HG03558 (cell line): ENCODE measurements around the gene SCYGR3.
"Not testable (repeated sequence)": the region's sequence is repeated elsewhere in the genome, so short reads cannot be mapped to it uniquely, and the experiment has no call there.

Experiments used
- ATAC-seq: cut with Tn5 transposase; IDR thresholded peaks from one replicate; pipeline ENCODE4 v1.9.1; 2021; ENCODE audit warnings: moderate number of reproducible peaks; ENCODE audit not compliant: unreplicated experiment; ENCODE audit errors: extremely low read depth

SCYGR3 gene

DNA sequence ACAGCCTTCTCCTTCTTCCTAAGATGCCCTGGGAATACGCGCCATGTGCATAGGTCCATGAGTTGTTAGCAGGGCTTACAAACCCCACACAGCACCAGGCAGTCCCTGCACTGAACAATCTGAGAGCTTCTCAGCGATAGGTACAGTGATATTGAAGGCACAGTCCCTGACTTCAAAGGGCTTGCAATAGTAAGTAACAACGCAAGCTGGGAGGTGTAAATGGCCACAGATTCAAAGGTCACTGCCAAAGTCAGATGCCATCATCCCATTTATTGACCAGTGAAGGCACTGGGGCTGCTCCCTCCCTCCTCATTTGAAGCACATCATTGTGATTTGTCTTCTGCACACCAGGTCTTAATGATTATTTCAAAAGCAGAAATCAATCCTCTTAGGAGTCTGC, 541 bp upstream of the SCYGR3 start:
- no peak for ATAC-seq

DNA sequence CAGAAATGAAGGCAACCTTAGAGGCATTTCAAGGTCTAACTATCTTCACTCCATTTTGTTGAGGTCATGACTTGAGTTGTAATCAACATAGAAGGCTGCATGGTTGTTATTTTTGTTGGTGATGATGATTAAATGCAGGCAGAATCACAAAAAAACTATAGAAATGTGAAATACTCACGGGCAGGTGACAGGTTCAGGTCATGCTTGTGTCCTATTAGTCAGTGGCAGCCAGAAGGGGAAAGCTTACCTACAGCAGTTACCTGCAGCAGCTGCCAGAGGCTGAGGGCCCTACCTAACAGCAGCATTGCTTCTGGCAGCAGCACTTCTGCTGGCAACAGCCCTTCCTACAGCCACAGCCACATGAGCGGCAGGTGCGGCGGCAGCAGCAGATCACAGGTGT, 394 bp downstream of the SCYGR3 start:
- ATAC-seq, result no peak

DNA sequence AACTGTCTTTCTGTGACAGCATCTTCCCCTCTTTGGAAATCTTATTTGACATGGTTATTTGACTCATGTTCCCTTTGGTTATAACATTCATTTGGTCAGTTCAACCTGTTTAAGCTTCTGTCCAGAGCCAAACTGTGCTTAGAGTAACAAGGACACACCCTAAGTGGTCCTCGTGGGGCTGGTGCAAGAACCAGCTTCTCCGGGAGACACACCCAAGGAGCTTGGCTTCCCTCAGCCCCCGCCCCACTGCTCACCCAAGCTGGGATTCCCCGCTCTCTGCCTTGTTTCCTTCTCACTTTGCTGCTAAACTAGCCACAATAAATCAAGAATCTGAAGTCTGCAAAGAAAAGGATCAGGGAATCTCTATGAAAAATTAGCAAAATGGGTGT, 1.4 kb downstream of the SCYGR3 start:
- no peak for ATAC-seq

DNA sequence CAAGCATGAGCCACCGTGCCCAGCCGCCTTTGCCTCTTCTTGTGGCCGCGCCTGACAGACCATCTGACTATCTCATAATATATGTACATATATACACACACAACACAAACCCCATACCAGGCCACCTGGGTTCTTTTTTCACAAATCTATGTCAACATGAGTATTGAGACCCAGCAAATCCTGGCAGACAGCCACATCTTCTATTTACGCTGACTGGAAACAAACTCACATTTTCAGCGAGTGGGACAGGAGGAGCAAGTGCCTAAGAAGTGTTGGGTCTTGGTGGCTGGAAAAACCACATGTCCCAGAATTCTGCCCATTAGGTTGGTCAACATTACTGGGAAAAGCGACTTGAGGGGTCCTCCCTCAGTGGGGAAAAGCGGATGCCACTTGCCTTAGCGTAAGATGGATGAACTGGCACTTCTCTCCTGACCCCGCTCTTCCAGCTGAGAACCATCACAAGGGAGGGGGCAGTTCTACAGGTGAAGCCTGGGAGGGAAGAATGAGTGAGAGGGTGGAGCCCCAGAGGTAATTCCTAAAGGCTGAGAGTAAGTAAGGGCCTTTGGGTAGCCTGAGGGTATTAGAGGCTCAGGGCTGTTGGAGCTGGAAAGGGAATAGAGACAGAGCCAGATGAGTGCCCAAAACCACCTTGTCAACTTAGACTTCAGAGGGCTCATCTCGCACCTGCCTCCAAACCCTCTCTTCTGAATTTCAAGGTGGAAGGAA, 1.9 kb downstream of the SCYGR3 start:
- ATAC-seq, result no peak

DNA sequence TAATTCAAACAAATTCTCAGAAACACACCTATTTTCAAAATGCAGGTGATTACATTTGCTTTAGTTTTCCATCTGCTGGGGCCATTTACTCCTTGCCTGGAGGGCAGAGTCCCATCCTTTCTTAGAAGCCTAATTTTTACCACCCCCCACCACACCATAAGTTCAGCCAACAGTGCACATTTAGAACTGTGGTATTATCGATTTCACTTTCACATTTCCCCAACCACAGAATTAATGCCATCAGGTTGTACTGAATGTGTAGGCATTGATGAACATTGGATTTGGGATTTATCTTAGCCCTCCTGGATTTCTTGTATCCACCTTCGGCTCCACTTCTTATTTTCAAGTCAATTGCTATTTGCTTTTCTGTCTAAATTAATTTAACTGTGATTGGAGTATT, 4.5 kb downstream of the SCYGR3 start:
- no peak for ATAC-seq

DNA sequence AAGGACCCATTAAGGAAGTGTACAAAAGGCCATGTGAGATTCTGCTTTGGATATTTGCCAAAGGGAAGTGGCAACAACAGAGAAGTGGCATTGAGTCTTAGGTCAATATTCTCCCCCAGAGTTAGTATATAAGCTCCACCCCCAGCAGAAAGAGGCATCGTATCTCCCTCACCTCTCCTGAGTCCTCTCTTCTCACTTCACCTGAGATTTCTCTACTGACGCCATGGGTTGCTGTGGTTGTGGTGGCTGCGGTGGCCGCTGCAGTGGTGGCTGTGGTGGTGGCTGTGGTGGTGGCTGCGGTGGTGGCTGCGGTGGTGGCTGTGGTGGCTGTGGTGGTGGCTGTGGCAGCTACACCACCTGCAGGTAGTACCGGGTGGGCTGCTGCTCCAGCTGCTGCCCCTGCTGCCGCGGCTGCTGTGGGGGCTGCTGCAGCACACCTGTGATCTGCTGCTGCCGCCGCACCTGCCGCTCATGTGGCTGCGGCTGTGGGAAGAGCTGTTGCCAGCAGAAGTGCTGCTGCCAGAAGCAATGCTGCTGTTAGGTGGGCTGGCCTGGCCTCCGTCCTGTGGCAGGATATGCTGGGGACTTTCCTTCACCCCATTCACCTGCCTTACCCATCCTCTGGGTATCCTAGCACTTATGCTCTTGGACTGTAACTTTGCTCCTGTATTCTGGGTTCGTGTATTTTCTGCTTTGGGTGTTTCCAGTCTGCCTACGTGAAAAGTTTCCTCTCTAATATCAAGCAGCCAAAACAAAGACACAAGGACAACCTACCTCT, 5.9 kb downstream of the SCYGR3 start:
- no peak for ATAC-seq

DNA sequence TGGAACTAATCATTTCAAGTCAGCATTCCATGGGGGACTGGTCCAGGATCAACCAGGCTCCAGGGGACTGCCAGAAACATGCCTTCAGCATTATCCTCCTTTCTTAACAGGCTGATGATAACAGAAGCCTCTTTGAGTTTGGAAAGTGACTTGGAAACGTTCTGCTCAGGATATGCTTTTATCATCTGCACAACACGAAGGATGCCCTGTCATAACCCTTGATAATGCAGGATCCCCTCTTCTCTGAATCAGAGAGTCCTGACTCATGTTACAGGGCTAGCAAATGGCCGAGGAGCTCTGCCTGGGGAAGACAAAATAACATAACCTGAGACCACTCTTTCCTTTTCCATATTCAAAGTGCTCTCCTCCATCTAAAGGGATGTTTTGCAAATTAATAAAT, 6.7 kb downstream of the SCYGR3 start:
- ATAC-seq, result no peak

DNA sequence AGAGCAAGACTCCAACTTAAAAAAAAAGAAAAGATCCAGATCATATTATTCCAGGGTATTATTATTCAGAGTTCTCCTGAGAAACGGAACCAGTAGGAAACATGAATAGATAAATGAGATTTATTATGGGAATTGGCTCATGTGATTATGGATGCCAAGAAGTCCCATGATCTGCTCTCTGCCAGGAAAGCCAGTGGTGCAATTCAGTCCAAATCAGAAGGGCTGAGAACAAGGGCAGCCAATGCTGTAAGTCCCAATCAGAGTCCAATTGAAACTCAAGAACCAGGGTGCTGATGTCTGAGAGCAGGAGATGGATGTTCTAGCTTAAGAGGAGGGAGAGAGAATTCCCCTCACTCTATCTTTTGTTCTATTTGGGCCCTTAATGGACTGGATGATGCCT, 8.2 kb downstream of the SCYGR3 start:
- no peak for ATAC-seq

DNA sequence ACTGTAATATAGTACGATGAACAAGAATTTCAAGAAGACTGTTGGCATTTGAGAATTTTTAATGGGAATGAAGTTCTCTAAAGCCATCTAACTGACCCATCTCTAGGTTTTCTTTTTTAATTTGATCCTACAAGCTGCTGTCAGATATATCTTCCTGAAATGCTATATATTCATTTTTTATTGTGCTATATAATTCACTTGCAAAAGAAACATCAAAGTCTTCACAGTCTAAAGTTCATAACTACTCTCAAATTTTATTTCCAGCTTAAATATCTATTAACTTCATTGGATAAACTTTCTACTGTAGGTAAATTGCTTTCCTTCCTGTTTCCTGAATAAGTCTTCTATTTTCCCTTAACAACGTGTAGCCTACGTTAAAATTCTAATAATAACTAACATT, 12.3 kb downstream of the SCYGR3 start:
- no peak for ATAC-seq

DNA sequence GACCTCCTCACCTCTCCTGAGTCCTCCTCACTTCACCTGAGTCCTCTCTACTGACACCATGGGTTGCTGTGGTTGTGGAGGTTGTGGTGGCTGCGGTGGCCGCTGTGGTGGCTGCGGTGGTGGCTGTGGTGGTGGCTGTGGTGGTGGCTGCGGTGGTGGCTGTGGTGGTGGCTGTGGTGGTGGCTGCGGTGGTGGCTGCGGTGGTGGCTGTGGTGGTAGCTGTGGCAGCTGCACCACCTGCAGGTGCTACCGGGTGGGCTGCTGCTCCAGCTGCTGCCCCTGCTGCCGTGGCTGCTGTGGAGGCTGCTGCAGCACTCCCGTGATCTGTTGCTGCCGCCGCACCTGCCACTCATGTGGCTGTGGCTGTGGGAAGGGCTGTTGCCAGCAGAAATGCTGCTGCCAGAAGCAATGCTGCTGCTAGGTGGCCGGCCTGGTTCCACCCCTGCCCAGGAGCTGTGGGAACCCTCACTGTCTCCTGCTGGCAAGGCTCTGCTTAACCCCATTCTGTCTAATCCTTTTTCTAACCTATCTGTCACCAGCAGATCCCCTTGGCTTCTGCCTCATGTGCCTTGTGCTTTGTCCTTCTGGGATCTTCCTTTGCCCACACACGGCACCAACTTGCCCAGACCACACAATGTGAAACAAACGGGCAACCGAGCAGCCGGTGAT, 15.7 kb downstream of the SCYGR3 start, which contains the start of gene SCYGR2:
Gene SCYGR2 (plus strand): TSS at position 59 of the 669 bp plus-strand sequence. CDS start 0 bp downstream, at position 59.
- not testable (repeated sequence) for ATAC-seq

DNA sequence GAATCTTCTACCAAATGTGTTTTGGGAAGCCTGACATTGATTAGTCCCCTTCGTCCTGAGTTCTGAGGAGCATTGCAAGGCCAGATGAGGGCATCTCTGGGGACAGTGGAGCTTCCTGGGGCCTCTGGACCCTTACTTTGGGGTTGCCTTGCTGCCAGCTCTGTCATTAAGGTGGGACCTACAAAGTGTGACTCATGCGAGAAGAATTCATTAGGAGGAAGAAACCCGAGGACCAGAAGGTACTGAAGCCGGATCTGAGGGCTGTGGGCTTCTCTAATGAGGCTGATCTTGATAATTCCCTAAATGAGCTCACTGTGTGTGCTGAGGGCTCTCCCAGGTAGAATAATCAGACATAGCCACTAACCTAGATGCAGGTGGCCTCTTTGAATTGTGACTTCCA, 16.6 kb downstream of the SCYGR3 start:
- no peak for ATAC-seq

DNA sequence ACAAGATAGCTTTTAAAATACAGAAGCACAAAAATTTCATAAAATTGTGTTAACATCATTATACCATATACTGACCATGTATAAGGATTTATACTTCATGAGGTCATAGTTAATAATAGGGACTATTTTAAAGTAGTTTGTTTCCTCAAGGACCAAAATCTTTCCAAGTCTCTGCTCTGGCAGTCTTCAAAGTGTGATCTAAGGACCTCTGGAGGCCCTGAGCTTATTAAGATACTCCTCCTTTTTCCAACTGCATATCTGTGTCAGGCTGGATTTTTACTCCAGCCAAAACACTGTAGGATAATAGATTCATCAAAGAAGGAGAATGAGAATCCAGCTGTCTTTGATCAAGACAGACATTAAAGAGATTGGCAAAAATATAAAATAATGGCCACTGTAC, 17.6 kb downstream of the SCYGR3 start:
- ATAC-seq, result no peak

DNA sequence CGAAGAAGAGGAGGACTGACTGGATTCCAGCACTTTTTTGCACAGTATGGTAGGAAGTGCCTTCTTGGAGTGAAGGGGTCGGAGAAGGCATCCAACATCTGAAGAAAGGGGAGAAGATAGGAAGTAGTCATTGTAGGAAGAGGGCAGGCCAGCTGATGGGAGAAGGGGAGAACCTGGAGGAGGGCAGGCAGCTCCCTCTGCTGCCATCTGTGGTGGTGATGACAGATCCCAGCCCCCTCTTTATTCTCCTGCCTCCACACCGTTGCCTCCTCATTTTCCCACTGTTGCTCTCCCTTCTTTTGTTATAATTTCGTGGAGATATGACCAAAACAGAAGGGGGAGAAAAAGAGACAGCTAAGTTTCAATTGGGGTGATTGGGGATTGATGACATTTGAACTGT, 18.8 kb downstream of the SCYGR3 start:
- ATAC-seq, result no peak

DNA sequence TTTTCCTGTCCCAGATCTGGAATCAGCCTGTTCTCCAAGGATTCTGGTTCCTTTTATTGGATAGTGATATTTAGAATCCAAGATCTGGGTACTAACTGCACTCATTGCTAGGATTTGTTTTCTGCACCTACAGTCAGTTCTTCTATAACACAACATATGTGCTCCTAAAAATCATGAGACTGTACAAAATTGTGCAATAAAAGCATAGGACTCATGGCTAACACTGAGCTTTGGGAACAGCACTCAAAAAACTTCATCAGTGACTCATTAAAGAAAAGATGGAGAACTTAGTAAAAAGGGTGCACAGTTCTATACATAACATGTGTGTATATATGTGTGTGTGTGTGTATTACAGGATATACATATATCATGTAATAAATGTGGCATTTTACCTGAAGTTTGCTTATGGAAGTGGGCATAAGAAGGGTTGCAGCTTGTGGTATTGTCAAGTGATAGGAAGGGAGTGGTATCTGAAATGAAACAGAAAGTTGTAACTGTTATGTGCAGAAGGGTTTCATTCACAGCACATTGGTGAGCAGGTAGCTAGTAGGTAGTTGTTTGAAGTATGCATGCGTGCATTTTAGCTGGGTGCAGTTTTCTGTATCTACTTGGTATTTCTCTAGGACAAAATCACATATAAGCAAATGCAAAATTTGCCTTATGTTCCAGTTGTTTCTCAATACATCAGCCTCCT, 21.8 kb downstream of the SCYGR3 start:
- ATAC-seq, result no peak

DNA sequence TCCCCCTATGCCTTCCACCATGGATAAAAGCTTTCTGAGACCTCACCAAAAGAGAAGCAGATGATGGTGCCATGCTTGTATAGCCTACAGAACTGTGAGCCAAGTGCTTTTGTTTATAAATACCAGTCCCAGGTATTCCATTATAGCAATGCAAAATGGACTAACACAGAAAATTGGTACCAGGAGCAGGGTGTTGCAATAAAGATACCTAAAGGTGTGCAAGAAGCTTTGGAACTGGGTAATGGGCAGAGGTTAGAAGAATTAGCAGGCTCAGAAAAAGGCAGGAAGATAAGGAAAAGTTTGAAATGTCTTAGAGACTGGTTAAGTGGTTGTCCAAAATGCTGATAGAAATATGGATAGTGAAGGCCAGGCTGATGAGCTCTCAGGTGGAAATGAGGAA, 32.3 kb downstream of the SCYGR3 start:
- no peak for ATAC-seq

DNA sequence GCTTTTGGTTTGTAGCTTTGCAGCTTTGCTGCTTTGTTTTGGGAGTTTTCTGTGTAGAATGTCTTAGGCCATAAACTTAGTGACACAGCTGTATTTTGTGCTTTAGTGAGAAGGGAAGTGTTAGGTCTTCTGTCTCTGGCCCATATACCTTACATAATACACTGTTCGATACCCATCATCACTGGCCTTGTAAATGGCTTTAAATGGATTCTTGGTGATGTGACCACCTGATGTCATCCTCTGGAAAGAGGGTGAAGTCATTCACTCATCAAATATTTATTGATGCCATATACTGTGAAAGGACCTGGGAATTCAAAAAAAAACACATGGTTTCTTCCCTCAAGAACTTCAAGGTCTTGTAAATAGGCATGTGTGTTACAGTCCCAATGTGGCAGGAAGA, 34.8 kb downstream of the SCYGR3 start:
- no peak for ATAC-seq

DNA sequence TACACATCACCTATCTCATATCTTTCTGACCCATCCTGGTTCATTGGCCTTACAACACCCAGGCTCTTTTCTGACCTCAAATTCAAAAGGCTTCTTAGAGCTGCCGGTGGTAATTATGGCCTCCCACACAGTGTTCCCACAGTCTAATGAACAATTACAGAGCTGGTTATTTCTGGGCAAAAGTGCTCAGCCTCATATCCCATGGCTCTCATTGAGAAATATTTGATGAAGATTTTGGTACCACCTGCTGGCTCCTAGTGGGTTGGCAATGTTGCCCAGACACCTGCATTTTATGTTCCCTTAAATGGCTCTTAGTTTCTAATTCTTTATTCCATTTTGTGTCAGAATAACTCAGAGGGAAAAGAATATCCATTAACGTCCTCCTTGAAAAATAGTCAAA, 36.0 kb downstream of the SCYGR3 start:
- no peak for ATAC-seq

DNA sequence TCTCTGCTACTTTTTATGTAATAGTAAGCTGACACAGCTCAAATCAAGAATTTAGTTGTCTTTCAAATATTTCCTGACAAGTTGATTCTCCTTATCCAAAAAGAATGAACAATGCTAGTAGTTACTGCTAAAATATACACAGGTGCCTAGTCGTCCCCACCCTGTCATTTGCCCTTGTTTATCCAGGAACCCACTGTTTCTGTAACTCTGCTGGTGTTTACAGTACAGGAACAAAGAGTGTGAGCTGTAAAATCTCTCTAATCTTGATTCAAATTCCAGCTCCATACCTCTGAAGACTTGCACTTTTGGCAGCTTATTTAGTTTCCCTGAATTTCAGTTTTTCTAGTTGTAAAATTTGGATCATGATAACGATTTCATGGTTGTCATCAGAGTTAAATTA, 37.1 kb downstream of the SCYGR3 start:
- no peak for ATAC-seq

DNA sequence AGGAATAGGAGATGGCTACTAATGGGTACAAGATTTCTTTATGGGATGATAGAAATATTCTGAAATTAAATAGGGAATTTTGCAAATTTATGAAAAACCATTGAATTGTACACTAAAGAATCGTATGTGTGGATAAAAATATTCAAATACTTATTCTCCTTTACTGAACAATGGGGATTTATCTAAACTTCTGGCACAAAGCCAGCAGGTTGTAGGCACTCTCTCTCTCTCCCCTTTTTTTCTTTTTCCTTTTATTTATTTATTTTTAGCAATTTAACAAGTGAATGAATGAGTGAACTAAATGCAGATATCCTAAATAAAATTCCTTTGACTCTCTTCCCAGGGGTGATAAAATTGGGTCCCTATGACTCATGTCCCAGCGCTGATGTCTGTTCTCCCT, 37.8 kb downstream of the SCYGR3 start:
- no peak for ATAC-seq

DNA sequence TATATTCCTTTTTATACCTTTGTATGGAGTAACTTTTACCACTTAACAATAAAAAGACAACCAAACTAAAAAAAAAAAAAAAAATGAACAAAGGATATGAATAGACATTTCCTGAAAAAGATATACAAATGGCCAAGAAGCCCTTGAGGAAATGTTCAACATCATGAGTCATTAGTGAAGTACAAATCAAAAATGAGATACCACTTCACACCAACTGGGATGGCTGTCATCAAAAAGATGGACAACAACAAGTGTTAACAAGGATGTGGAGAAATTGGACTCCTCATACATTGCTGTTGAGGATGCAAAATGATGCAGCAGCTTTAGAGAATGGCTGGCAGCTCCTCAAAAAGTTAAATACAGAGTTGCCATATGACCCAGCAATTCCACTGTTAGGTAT, 38.5 kb downstream of the SCYGR3 start:
- ATAC-seq, result no peak

DNA sequence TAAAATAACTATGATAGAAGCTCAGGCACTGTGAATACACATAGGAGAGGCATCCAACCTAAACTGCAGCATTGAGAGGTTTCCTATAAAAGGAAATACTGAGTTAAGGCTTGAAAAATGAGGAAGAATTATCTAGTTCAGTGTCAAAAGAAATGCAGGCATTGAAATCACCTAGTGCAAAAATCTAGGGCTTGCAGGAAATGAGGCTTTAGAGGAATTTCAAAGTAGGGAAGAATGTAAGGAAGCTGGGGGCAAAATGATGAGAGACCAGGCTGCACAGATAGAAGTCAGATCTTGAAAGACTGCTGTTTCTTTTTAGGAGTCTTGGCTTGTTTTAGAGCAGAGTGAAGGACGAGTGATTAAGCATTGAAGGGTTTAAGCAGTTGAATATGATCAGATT, 44.0 kb downstream of the SCYGR3 start:
- ATAC-seq, result no peak
